Activated CD4-positive, alpha-beta T cell treated with anti-CD3 and anti-CD28 coated beads for 4 hours (primary cell): ENCODE data around the gene LRP2.
"Not testable (repeated sequence)": the region's sequence is repeated elsewhere in the genome, so short reads cannot be mapped to it uniquely, and the experiment has no call there.

Experiments used
- DNase-seq, 2 donors: peaks; one replicate each; pipeline ENCODE4 v3.0.0-alpha.2; 2020

Gene LRP2

DNA sequence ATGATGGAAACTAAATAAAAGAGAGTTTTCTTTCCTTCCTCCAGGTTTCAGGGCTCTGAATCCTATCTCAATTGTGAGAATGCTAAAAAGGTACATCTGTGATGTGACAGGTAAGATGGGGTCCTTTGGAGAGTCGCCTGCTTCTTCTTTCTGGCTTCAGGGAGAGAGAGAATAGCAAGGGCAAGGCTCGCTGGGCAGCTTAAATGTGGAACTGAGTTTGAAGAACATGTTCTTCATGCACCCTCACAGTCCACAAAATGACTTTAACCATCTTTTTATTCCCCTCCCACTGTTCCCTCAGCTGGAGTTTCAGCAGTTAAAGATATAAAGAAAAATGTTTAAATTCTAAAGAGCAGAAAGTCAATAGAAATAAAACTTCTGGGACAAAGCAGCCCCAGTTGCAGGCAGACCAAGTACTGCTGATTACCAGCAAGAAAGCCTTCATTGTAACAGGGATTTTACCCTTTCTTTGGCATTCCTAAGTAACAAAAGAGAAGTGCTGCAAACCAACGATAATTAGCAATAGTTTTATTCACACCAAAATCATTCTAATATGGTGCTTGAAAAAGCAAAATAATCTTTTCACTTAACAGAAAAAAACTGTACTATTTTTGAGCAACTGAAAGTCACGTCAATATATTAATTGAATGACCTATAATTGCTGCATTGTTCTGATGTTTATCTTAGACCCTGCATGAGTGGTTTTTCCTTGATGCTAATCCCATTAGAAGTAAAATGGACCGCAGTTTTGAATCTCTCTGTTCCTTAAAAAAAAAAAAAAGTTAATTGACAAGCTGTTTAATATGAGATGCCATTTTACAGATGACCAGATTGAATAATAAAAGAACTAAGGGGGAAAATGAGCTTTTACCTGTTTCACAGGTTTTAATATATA lies 61.5 kb downstream of the LRP2 start:
- DNase-seq = no peak

DNA sequence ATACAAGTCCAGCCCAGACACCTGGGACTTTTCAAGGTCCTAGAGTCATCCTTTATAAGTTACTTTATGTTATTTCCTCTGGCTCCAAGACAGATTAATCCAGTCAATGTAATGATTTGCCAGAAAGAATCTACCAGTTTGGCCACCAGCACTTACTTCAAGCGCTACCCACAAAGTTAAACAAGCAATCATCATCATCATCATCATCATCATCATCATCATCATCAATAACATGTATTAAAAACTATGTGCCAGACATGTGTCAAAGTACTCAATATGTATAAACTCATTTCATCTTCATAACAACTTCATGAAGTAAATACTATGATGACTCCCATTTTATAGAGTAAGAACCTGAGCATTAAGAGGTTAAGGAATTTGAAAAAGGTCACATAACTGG lies 64.3 kb downstream of the LRP2 start:
- DNase-seq = no peak

DNA sequence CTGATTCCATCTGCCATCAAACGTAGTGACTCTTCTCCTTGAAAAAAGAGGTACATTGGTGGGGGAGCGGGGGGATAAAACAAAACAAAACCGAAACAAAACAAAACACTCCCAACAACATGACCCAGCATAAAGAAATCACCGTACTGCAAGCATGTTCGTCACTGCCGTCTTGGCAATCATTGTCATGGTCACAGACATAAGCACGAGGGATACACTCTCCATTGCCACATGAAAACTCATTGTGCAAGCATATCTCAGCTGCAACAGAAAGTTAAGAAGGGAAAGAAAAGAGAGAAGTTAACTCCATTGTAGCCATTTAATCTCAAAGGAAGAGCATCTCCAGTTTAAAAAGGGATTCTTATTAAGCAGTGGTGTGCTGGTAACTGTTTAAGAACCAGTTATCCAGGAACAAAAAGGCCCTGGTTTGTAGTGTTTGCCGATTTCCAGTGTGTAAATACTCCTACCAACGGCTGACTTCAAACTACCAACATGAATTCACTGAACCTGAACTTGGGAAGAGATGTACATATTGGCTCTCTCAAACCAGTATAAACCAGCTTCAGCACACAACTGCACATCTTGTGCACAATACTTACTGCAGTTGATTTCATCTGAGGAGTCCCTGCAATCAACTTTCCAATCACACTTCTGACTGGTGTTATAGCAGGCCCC lies 68.2 kb downstream of the LRP2 start:
- no peak for DNase-seq

DNA sequence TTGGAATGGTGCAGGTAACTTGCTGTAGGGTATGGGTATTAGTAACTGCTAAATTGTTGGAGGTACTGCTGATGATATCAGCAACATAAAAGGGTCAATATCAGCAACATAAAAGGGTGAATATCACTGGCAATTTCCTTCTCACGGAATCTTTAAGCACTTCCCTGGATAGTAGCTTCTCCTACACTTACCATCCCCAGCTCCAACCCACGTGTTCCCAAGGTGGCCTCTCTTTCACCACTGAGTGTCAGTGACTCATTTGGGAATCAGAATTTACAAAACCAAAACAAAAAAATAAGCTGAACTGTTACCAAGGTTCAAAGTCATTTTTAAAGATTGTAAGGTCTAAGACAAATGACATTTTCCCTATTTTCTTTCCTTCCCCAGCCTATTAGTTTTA lies 70.8 kb downstream of the LRP2 start:
- DNase-seq = no peak

DNA sequence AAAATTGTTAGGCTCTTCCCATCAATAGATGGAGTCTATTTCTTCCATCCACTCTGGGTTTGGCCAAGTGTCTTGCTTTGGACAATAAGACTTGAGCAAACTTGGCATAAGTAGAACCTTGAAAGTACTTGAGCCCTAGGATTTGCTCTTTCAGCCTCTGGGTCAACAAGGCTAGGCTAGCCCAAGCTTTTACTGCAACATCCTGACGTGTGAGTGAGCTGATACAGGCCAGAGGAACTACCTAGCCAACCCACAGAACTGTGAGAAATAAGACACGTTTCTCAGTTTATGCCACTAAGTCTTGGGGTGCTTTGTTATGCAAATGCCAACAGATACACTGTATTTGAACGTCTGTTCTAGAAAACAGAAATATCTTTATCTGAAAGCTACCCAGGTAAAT lies 71.9 kb downstream of the LRP2 start:
- no peak for DNase-seq

DNA sequence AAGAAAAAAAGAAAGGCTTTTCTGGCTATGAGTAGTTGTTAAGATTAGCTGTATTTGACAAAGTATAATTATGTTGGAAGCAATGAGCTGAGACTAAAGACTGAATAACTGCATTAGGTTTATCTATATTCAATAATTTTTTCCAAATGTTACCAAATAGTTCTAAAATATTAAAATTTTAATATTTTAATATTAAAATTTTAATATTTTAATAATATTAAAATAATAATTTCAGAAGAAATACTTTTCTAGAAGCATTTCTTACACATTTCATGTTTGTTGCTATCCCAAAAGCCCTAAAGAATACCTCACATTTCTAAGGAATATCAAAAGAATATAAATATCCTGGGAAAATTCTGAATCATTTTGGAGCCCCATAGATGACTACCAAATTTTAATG lies 74.7 kb downstream of the LRP2 start:
- no peak for DNase-seq

DNA sequence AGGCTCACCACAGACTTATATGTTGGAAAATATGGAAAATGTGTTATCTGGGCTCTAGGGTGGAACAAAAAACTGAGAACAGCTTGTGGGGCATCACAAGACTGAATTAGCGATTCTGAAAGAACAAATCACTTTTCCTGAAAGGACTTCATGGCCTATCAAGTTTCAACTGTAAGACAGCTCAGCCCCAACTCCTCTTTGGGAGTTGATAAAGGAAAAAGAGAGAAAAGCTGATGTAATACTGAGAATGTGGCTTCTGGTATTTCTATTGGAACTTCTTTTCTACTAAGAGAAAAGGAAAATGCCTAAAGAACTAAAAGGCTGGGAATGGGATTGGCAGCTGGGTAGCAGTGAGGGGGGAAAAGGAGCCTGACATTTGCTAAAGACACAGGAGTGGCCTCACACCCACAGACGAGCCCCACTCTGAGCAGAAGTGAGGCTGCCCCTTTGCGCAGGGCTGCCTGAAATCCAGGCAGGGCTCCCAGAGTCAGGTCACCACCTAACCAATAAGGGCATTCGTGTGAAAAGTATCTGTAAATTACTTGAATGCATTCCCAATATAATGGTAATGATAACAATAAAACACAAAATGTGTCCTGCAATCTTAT lies 75.6 kb downstream of the LRP2 start:
- no peak for DNase-seq

DNA sequence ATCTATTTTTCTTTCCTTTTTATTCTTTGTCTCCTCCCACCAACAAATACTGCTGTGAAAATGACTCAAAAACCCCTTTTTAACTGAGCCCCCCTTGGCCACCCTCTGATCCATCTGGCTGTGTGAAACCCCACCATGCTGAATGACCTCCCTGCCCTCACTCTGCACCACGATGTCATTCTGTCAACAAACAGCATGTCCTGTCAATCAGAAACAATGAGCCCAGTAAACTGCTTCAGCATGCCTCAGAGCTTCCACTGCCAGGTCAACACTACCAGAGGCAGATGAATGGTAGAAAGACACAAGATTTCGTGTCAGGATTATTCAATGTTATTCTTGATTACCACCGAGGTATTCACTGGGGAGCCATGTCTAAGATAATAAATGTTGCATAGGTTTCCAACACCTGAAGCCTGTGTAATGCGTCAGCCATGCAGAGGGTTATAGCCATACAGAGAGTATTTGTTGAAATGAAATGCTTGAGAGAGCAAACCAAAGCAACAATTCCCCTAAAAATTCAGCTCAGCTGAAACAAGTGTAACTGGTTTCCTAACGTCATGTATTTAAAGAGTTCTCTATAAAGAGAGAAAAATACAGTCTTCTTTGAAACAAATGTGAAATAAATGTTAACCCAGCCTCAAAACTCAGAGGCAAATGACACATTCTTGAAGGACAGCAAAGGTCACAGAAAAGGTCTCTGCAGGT lies 76.7 kb downstream of the LRP2 start:
- DNase-seq = no peak

DNA sequence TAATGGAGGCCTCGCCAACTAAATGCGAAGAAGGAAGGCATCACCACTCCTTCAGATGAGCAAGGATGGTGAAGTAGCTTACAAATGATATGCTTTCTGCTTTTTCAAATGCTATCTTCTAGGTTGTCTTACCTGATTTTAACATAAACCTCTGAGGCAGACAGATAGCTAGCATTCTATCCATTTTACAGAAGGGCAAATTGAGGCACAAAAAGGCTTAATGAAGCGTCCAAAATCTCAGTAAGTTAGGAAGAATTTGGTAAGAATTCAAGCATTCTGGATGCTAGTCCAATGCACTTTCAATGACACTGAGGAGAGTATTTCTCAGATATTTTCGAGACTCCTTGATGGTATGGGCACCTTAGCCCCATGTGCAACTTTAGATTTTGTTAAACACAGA lies 81.8 kb downstream of the LRP2 start:
- DNase-seq = no peak

DNA sequence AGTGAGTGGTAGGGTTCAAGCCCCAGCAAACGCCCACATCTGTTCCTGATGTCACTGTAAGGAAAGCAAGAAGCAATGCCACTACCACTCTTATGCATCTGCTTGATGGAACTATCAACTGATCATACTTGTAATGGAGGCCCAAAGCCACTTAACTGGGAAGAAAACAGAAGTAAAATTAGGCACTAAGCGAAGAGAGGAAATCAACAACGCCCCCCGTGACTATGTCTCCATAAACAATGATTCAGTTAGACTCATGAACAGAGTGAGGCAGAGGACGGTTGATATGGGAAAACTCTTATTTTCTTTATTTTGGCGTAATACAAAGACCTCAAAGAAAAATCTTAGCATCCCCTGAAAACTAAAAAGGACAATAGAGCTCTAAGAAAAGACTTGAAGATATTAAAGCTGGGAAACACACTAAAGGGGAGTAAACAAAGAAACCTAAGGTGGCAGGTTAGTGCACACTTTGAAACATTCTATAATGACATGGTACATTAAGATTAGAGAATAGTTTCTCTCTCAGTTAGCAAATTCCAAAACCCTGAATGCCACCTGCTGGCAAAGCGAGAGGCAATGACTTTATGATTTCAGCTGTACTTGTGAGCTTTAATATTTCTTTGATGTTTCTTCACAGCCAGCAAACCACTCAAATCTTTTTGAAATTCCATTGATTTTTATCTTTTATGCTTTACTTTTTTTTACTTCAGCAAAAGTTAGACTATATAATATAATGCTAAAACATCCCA lies 86.5 kb downstream of the LRP2 start:
- no peak for DNase-seq

DNA sequence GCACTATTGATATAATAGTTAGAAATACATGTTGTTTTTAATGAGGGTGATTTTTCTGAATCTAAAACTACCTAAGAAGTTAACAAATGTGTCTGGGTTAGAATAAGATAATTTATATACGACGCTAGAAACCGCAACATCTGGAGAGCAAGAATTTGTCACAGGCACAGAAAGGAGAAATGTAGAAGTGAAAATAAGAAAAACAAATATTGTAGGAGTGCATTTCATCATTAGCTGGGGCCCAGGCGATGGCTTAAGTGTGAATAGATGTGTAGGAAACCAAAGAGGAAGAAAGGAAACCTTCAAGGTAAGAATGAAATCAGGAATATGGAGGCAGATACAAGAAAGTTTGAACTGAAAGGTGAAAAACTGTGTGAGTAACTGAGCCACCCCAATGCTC lies 90.3 kb downstream of the LRP2 start:
- DNase-seq = no peak

DNA sequence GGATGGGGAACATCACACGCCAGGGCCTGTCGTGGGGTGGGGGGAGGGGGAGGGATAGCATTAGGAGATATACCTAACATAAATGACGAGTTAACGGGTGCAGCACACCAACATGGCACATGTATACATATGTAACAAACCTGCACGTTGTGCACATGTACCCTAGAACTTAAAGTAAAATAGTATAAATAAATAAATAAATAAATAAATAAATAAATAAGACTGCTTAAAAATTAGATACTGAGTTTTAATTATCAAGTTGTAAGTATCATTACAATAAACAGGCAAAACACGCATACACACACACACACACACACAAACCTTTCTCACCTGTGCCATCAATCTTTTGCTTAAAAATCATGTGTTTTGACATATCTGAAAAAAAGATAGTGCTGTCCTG lies 91.8 kb downstream of the LRP2 start:
- not testable (repeated sequence) for DNase-seq

DNA sequence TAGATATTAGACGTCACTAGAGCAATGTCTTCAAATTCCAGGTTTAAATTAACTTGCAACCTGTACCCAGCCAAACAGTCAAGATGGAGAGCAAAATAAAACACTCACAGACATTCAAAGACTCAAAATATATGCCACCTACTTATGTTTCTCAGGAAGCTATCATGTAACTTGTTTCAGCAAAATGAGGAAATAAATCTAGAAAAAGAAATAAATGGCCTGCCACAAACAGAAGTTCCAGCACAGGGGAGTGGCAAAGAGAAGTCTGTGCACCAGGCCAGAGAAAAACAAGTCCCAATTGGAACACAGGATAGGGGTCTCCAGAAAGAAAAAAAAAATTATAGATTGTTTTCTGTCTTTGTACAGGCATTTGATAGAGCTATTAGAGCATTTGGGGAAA lies 96.7 kb downstream of the LRP2 start:
- DNase-seq = no peak

DNA sequence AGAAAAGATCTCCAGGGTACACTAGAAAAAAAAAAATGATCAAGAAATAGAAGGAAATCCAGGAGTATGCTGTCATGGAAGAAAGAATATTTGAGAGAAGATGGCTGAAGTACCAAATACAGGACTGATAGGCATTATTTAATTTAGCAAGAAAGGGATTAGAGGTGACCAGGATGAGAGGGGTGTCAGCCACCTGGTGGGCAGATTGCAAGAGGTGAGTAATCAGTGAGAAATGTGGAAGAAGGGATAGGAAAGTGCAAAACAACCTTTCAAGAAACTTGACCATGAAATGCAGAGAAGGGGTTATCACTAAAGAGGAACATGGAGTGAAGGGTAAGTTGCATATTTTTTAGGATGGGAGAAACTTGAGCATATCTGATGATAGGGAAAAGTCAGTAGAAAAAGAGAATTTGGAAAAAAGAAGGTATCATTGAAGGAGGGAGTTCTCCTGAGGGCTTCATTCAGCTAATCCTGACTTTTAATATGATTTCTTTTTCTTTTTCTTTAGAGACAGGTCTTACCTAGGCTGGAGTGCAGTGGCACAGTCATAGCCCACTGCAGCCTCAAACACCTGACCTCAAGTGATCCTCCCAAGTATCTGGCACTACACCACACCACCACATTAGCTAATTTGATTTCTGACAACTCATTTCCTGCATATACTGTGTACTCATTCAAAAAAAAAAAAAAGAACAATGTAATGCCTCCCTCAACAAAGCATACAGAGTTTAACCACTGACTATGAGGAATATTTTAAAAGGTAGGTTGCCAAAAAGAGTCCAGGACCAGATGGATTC lies 101.3 kb downstream of the LRP2 start:
- DNase-seq = no peak

DNA sequence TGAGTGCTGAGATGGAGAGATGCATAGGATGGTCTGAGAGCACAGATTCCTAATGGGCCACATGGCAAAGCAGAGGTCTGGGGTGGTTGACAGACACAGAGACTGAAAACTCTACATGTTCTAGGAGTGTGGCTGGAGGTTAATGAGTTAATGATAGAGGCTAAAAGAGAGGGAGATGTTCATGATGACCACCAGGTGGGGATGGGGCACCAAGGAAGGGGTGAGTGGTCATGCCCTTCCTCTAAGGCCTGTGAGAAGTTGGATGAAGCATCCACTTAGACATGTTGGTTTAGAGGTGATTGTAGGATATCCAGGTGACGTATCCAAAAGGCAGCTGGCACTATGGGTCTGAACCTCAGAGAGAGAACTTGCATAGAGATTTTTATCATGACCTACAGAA lies 102.1 kb downstream of the LRP2 start:
- DNase-seq = no peak

DNA sequence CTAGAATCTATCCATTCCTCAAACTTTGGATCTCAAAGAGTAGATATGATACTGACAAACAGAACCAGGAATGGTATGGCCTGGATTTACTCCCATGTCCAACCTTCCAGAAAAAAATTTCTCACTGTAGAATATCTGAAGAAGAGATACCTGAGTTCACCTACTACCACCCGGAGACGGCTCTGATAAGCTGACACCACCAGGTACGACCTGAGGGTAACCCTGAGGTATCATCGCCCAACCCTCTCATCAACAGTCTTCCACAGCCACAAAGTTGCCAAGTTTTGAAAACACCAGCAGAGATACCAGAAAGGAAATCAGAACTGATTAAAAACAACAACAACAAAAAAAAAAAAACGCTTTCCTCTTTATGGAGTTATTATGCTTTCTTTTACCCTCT lies 102.9 kb downstream of the LRP2 start:
- DNase-seq = no peak

DNA sequence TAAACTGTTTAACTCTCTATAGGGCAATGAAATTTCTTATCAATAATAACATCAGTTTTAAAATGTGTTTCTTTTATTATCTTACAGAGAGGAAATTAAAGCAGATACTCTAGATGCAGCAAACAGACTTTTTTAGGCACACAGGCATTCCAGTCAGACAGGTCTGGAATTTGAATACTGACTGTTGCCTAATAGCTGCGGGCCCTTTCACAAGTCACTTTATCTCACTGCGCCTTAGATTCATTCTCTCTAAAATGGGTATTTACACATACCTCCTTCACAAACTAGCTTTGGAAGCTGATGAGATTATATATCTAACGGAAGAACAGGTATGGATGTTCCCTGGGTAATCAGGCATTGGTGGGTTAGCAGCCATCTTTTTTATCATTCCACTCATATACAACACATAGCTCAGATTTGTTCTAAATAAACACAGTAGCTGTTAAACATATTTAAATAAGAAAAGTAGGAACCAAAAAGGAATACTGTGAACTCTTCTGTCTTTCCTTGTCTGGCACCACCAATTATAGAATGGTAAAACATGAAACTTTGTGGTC lies 104.2 kb downstream of the LRP2 start:
- no peak for DNase-seq

DNA sequence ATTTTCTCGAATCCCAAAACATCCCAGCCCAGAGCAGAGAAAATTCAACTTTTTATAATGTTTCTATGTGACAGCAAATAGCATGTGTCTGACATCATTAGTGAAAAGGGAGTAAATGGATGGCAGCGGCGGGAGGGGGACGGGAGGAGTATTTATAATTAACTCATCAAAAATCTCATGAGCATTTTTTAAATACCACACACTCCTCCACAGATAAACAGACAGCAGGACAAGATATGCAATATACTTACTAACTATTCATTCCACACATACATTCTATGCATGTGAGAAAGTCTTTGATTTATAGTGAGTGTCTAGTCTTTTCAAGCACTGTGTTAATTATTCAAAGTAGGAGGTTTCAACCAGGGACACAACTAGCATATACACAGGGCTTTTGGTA lies 107.6 kb downstream of the LRP2 start:
- no peak for DNase-seq

DNA sequence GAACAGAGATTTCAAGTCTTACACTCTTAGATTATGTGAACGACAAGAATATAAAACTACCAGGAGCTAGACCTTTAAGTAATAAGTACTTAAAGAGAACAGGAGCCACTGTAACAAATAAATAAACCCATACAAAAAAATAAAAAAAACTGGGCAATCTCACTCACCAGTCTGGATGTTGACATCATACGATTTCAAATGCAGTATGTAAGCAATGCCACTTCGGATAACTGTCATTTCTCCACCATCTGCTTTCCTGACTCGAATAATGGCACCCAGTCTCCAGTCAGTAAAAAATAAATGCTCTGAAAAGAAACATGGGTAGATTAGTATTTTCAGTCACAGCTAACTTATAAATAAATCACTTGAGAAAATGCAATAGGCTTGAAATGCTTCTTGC lies 115.1 kb downstream of the LRP2 start:
- no peak for DNase-seq

DNA sequence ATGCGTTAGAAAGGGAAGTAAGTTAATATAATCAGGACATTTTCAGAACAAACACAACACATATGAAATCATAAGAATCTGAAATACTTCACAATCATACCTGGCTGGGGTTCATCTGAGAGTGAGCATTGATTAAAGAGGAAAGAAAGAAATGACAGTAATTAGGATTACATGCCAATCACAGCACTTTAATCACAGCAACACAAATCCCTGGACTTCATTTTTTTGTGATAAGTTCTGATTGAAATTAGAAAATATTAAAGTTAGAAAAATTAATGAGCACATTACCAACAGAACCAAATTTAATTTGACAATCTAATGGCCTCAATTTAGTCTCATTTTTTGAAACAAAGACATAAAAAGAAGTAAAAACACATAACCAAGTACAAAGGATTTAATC lies 121.9 kb downstream of the LRP2 start:
- DNase-seq = no peak

DNA sequence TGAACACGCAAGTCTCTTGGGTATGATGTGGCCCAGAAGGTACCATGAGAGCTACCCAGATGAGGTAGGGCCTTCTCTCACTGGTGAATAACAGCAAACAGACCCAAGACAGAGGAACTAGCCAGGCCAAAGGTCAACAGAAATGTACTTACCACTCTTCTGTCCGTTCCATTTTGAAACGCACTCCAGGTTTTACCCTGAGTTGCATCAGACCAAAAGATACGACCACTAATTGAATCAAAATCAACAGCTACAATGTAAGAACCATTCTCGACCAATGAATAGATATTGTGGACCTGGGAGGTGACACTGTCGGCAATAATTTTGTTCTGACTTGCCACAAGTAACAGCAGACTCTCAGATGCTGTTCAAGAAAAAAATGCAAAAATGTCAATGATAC lies 124.4 kb downstream of the LRP2 start:
- DNase-seq = no peak

DNA sequence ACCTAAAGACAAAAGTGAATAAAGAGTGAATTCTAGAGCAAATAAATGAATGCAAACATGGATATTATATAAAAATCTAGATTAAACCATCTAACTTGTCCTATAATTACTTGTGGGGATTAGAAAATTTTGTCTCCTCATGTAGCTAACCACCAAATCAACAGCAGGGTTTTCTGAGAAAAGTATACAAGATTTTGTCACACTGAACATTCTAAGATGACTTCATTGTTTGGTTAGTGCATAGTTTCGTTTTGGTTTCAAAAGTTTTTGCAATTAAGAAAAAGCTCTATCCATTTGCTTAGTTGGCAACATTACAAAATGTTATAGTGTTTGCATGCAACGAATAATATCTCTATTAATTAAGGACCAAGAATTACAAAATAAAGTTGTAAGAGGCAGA lies 125.0 kb downstream of the LRP2 start:
- DNase-seq = no peak
